AG10803 (cell line): ENCODE data around the gene WASHC3.

Experiments used
- DNase-seq: peaks from one replicate; pipeline ENCODE4 v3.0.0; 2010; ENCODE audit warnings: low read depth
- H3K4me3 ChIP-seq: 2 replicates; pipeline ENCODE4 v1.5.1; 2011; ENCODE audit warnings: mild to moderate bottlenecking, low read length, control low read depth
- CTCF ChIP-seq: conservative IDR thresholded peaks from 2 replicates; pipeline ENCODE4 v1.5.1; 2011; ENCODE audit warnings: mild to moderate bottlenecking, low read length, control low read depth, inconsistent platforms

WASHC3 gene

DNA sequence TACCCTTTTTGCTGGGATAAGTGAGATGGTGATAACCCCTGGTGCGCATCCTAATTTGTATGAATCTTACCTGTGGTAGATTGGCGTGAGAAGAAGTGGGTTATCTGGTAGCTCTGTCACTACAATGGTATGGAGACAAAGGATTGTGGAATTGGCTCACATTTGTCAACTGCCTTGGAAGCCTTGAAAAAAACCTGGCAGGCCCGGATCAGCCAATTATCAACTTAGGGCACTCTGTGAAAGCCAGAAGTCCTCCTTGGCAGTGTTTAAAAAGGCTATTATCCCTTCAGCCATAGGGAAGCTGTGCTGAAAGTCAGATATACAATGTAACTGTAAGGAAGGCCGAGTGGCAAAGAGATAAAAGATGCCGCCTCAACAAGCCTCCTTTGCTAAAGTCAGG lies 56.5 kb downstream of the WASHC3 start:
- no peak for DNase-seq
- no peak overlapping the region for H3K4me3 ChIP-seq
- TF ChIP-seq CTCF, result no peak

DNA sequence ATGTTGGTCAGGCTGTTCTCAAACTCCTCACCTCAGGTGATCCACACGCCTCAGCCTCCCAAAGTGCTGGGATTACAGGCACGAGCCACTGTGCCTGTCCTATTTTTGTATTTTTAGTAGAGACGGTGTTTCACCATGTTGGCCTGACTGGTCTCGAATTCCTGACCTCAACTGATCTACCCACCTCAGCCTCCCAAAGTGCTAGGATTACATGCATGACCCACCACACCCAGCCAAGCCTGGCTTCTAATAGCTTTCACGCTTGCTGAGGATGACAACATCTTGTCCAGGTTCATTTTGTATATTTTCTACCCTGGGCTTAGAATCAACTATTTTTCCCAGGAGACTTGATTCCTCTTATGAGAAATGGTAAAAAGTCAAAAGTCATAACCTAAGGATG lies 64.7 kb downstream of the WASHC3 start:
- no peak for DNase-seq
- H3K4me3 ChIP-seq, result no peak overlapping the region
- no peak for TF ChIP-seq CTCF

GRCh38 chr12:101995684-101996083 lies 66.1 kb downstream of the WASHC3 start:
- TF ChIP-seq CTCF, result no peak
- no peak overlapping the region for H3K4me3 ChIP-seq
- DNase-seq, result no peak

- TF ChIP-seq CTCF, result no peak
- peak; percentile 23 for DNase-seq
- H3K4me3 ChIP-seq, result no peak overlapping the region
These were observed 69.7 kb downstream of the WASHC3 start for GRCh38 chr12:101992091-101992490.

- TF ChIP-seq CTCF, result no peak
- no peak for DNase-seq
- no peak overlapping the region for H3K4me3 ChIP-seq
These were observed 79.5 kb downstream of the WASHC3 start for GRCh38 chr12:101982307-101982706.

DNA sequence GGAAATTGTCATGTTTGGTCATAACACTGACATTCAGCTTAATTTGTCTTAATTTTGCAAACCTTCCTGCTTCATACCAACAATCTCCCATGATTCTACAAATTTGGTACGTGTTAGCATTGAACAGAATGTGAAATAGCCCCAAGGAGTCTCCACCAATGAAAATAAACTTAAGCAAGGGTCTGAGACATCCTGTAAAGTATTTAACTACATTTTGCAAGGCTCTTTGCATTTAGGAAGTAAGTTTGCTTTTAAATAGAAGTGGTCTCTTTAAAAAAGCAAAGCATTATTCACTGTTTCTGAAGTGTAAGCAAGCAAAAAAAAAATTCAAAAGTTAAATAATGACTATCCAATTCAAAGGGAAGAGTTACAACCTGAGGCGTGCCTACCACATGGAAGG lies 79.9 kb downstream of the WASHC3 start:
- TF ChIP-seq CTCF, result no peak
- DNase-seq, result no peak
- H3K4me3 ChIP-seq, result no peak overlapping the region

DNA sequence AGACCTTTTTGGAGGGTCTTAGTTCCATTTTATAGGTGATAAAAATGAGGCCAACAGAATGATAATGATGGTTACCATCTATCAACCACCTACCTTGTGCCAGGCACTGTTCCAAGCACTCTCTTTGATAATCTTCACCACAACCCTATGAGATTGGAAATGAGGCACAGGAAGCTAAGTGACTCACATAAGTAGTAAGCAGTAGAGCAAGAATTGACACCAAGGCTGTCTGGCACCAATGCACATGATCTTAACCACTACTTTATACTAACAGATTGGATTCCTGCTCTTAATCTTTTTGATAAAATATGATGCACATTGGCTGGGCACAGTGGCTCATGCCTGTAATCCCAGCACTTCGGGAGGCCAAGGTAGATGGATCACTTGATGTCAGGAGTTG lies 93.0 kb downstream of the WASHC3 start:
- no peak for DNase-seq
- TF ChIP-seq CTCF, result no peak
- no peak overlapping the region for H3K4me3 ChIP-seq
